ENCODE data around the gene VMAC. TPM values are rescaled to one million over a fixed set of nuclear protein-coding genes. Genes with fewer than 3 reads are reported as not detected.

The VMAC gene
- total and polyA plus RNA-seq, 2 of the 8 experiments (the other 6 are each of a cell fraction or from before 2014, with no cell fraction given), result 1.3 to 2.2 TPM

DNA sequence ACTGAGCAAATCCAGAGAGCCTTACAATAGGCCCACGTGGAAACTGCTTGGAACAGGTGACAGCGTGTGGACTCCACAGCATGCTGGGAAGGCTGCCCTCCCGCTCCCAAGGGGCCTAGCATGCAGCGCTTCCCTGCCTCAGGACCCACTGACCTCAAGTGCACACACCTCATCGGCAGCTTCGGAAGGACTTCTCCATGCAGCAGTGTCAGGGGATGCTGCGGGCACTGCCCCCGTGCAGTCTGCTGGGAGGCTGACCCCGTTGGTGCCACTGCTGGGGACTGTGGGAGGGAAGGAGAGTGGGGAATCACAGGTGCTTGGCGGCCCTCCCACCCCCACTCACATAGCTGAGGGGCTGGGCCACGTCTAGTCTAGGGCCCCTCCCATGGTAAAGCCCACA is 26.6 kb downstream of the VMAC start:
- Histone ChIP-seq H3K4ac (replicated peaks; ENCODE audit: insufficient read length, low read depth, low read length) (no peak overlapping the region), H3K18ac (ENCODE audit: extremely low read depth, low read length) (no peak overlapping the region), H2BK20ac (ENCODE audit: low read length) (no peak overlapping the region), H4K5ac (ENCODE audit: insufficient read length, low read depth, low read length) (no peak overlapping the region), H3K23me2 (ENCODE audit: low read depth, low read length) (no peaks in the 10 kb centered on the region), H3K36me3 (ENCODE audit: control insufficient read depth in 2 of 4, insufficient read depth in 4 of 4, low read length in 3 of 4) (peaks cover 17 to 40% (median 25%) of the 10 kb centered on the region in 4 experiments), H4K91ac (replicated peaks; ENCODE audit: insufficient read length, low read length) (no peak overlapping the region), H2AK5ac (ENCODE audit: low read depth, low read length) (no peak overlapping the region), H2AFZ (ENCODE audit: low read length) (no peak overlapping the region), H2BK12ac (ENCODE audit: low read depth, low read length) (0 out of 2 replicates have a peak overlapping the region, but pooled peaks have one; percentile 14), H3K79me2 (ENCODE audit: control insufficient read depth in 1 of 2, insufficient read depth in 2 of 2, low read length in 2 of 2) (peaks cover 0 to 2% of the 10 kb centered on the region in 2 experiments; a peak in 1 of 4 replicates), H2BK15ac (ENCODE audit: low read length) (no peak overlapping the region), H3K27ac (ENCODE audit: low read depth, low read length) (no peak overlapping the region), H3K4me1 (replicated peaks in 1 of 4; ENCODE audit: control insufficient read depth in 3 of 4, insufficient read depth in 4 of 4, low read length in 3 of 4) (no peaks in the 10 kb centered on the region), H3K56ac (replicated peaks; ENCODE audit: insufficient read length, low read depth, low read length) (no peak overlapping the region), H2BK120ac (replicated peaks; ENCODE audit: low read depth, low read length) (no peak overlapping the region), H3K4me2 (ENCODE audit: insufficient read depth in 1 of 2, low read depth in 2 of 2, low read length in 2 of 2) (no peak overlapping the region), H3K14ac (ENCODE audit: insufficient read length) (no peak overlapping the region), H4K20me1 (replicated peaks in 1 of 2; ENCODE audit: control insufficient read depth in 1 of 2, insufficient read depth in 2 of 2, low read length in 2 of 2) (peaks cover 11 to 28% of the 10 kb centered on the region in 2 experiments), H3K23ac (ENCODE audit: insufficient read length) (no peak overlapping the region), H4K8ac (ENCODE audit: extremely low read depth, insufficient read depth, low read length) (no peak overlapping the region), H3K27me3 (replicated peaks in 1 of 4; ENCODE audit: control insufficient read depth in 3 of 4, extremely low read depth in 1 of 4, insufficient read depth in 3 of 4, low read length in 3 of 4) (no peaks in the 10 kb centered on the region; a peak in 1 of 7 replicates), H3K79me1 (ENCODE audit: low read depth, low read length) (peaks cover 3% of the 10 kb centered on the region), H3K9me3 (ENCODE audit: insufficient read depth in 2 of 2, low read depth in 1 of 2, low read length in 1 of 2) (no peaks in the 10 kb centered on the region), H2BK5ac (ENCODE audit: low read depth, low read length) (no peak overlapping the region), H3K4me3 (ENCODE audit: extremely low read depth in 1 of 4, insufficient read depth in 2 of 4, low read depth in 3 of 4, low read length in 4 of 4) (no peak overlapping the region), H3K9ac (replicated peaks in 1 of 4; ENCODE audit: extremely low read depth in 1 of 4, low read depth in 3 of 4, low read length in 3 of 4) (no peak overlapping the region)
- TF ChIP-seq SIX5 (IDR thresholded peaks at IDR 0.05; ENCODE audit: low read depth, low read length) (no peak), KDM5A (IDR thresholded peaks at IDR 0.05; ENCODE audit: low read length) (no peak)
- FAIRE-seq, result no peak
- POLR2A ChIA-PET (ENCODE audit: partially characterized antibody), result interaction anchor here (1.7 kb wide), 1 partner anchor 11 kb away, joined by 3 read pairs; no protein-coding TSS in a partner anchor
- WGBS, 2 experiments (ENCODE audit: extremely low coverage in 1 of 2, insufficient coverage in 1 of 2, insufficient read length in 1 of 2, insufficient replicate concordance in 2 of 2, low coverage in 1 of 2, low lambda C conversion rate in 2 of 2, missing lambda C conversion rate in 1 of 2), result 86% methylated on average over 11 of the region's 11 CpGs; no CpG with 5 or more reads in 1 of the 2 experiments
- no peak for DNase-seq (ENCODE audit: low read depth in 1 of 2, low spot score in 2 of 2)
- CTCF ChIA-PET (ENCODE audit: partially characterized antibody), result interaction anchor here (0.6 to 2.1 kb wide), 2 partner anchors 91 to 127 kb away, joined by 4 to 7 read pairs; no protein-coding TSS in a partner anchor
